ENCODE results near the gene VAV2.
"Not testable (repeated sequence)": the region's sequence is repeated elsewhere in the genome, so short reads cannot be mapped to it uniquely, and the experiment has no call there.

Gene VAV2

GRCh38 chr9:133928248-133928764, 63.8 kb downstream of the VAV2 start:
- H3K4me3 ChIP-seq = no peak overlapping the region
- H3K4me2 ChIP-seq = no peak overlapping the region
- H4K20me1 ChIP-seq = peaks cover 29% of the 10 kb centered on the region; the same call in 1 of the 2 replicates

GRCh38 chr9:133927041-133927440, 65.1 kb downstream of the VAV2 start:
- Histone ChIP-seq H3K4me2 (no peak overlapping the region), H3K4me3 (no peak overlapping the region), H3K36me3 (peaks cover 46% of the 10 kb centered on the region), H3K27me3 (no peaks in the 10 kb centered on the region), H3K9ac (no peak overlapping the region), H4K20me1 (peaks cover 27% of the 10 kb centered on the region; the same call in 1 of the 2 replicates), H3K4me1 (peaks cover 44% of the 10 kb centered on the region), H3K27ac (no peak overlapping the region), H3K9me3 (no peaks in the 10 kb centered on the region)
- no peak for TF ChIP-seq Cebpa-rat (IDR thresholded peaks at IDR 0.05)

More at GRCh38 chr9:133928248-133928764, 63.8 kb downstream of the VAV2 start:
- no peaks in the 10 kb centered on the region for H3K9me3 ChIP-seq
- no peak overlapping the region for H3K9ac ChIP-seq
- no peak overlapping the region; the same call in 1 of the 2 replicates for H3K27ac ChIP-seq
- peaks cover 43% of the 10 kb centered on the region for H3K36me3 ChIP-seq
- peaks cover 34% of the 10 kb centered on the region for H3K4me1 ChIP-seq
- no peaks in the 10 kb centered on the region for H3K27me3 ChIP-seq
- TF ChIP-seq Cebpa-rat (IDR thresholded peaks at IDR 0.05) = no peak

- peaks cover 20% of the 10 kb centered on the region; the same call in 1 of the 2 replicates for H4K20me1 ChIP-seq
- peaks cover 44% of the 10 kb centered on the region for H3K4me1 ChIP-seq
Observed at GRCh38 chr9:133926165-133926856, 65.8 kb downstream of the VAV2 start.

GRCh38 chr9:133924453-133924852, 67.7 kb downstream of the VAV2 start:
- Histone ChIP-seq H3K27me3 (no peaks in the 10 kb centered on the region), H3K4me3 (no peak overlapping the region), H3K4me1 (peaks cover 44% of the 10 kb centered on the region), H3K36me3 (peaks cover 48% of the 10 kb centered on the region), H3K9ac (no peak overlapping the region), H4K20me1 (peaks cover 14% of the 10 kb centered on the region; the same call in 1 of the 2 replicates), H3K27ac (no peak overlapping the region), H3K9me3 (no peaks in the 10 kb centered on the region), H3K4me2 (no peak overlapping the region)
- no peak for TF ChIP-seq Cebpa-rat (IDR thresholded peaks at IDR 0.05)

More at GRCh38 chr9:133926165-133926856, 65.8 kb downstream of the VAV2 start:
- Histone ChIP-seq H3K4me2 (no peak overlapping the region), H3K36me3 (peaks cover 50% of the 10 kb centered on the region), H3K27ac (no peak overlapping the region), H3K4me3 (no peak overlapping the region), H3K9ac (no peak overlapping the region), H3K9me3 (no peaks in the 10 kb centered on the region), H3K27me3 (no peaks in the 10 kb centered on the region)
- TF ChIP-seq Cebpa-rat (IDR thresholded peaks at IDR 0.05) = no peak

- H4K20me1 ChIP-seq = peaks cover 14% of the 10 kb centered on the region; the same call in 1 of the 2 replicates
- not testable (repeated sequence) for H3K4me2 ChIP-seq, H3K9me3 ChIP-seq
Observed at GRCh38 chr9:133923608-133924007, 68.5 kb downstream of the VAV2 start.

GRCh38 chr9:133921866-133922265, 70.3 kb downstream of the VAV2 start:
- Histone ChIP-seq H3K27ac (peak overlapping the region; percentile 38; the same call in 1 of the 2 replicates), H4K20me1 (peaks cover 8% of the 10 kb centered on the region; the same call in 1 of the 2 replicates), H3K27me3 (no peaks in the 10 kb centered on the region), H3K4me2 (peak overlapping the region; percentile 31), H3K4me1 (peaks cover 69% of the 10 kb centered on the region), H3K9me3 (no peaks in the 10 kb centered on the region), H3K36me3 (peaks cover 23% of the 10 kb centered on the region; the same call in 1 of the 2 replicates), H3K4me3 (no peak overlapping the region), H3K9ac (no peak overlapping the region)
- no peak for TF ChIP-seq Cebpa-rat (IDR thresholded peaks at IDR 0.05)

More at GRCh38 chr9:133923608-133924007, 68.5 kb downstream of the VAV2 start:
- H3K4me1 ChIP-seq = peaks cover 52% of the 10 kb centered on the region
- not testable (repeated sequence) for H3K27ac ChIP-seq, H3K4me3 ChIP-seq, H3K27me3 ChIP-seq, H3K9ac ChIP-seq
- peaks cover 40% of the 10 kb centered on the region for H3K36me3 ChIP-seq

- Histone ChIP-seq H3K27me3 (no peaks in the 10 kb centered on the region), H3K4me2 (peak overlapping the region; percentile 96), H3K9me3 (no peaks in the 10 kb centered on the region), H3K4me1 (peaks cover 79% of the 10 kb centered on the region), H3K4me3 (no peak overlapping the region), H3K27ac (peak overlapping the region; percentile 90), H3K9ac (peak overlapping the region; percentile 60; the same call in 1 of the 2 replicates), H3K36me3 (peaks cover 19% of the 10 kb centered on the region; the same call in 1 of the 2 replicates), H4K20me1 (no peaks in the 10 kb centered on the region)
- no peak for TF ChIP-seq Cebpa-rat (IDR thresholded peaks at IDR 0.05)
Observed at GRCh38 chr9:133920471-133920870, 71.7 kb downstream of the VAV2 start.

- peak overlapping the region; percentile 90 for H3K27ac ChIP-seq
Observed at GRCh38 chr9:133919253-133920115, 72.6 kb downstream of the VAV2 start.

GRCh38 chr9:133918111-133918813, 73.9 kb downstream of the VAV2 start:
- H3K27me3 ChIP-seq = no peaks in the 10 kb centered on the region
- peaks cover 97% of the 10 kb centered on the region for H3K4me1 ChIP-seq
- peak overlapping the region; percentile 90 for H3K27ac ChIP-seq
- H3K4me2 ChIP-seq = peak overlapping the region; percentile 96
- peak overlapping the region; percentile 46 for H3K4me3 ChIP-seq
- 0 out of 2 replicates have a peak, but pooled peaks cover 6% of the 10 kb centered on the region for H4K20me1 ChIP-seq
- no peak for TF ChIP-seq Cebpa-rat (IDR thresholded peaks at IDR 0.05)
- H3K9ac ChIP-seq = peak overlapping the region; percentile 82
- H3K36me3 ChIP-seq = peaks cover 7% of the 10 kb centered on the region; the same call in 1 of the 2 replicates
- no peaks in the 10 kb centered on the region for H3K9me3 ChIP-seq

More at GRCh38 chr9:133919253-133920115, 72.6 kb downstream of the VAV2 start:
- Histone ChIP-seq H4K20me1 (no peaks in the 10 kb centered on the region), H3K4me1 (peaks cover 87% of the 10 kb centered on the region), H3K9ac (peak overlapping the region; percentile 60), H3K4me2 (peak overlapping the region; percentile 96), H3K9me3 (no peaks in the 10 kb centered on the region), H3K4me3 (no peak overlapping the region), H3K27me3 (no peaks in the 10 kb centered on the region), H3K36me3 (peaks cover 11% of the 10 kb centered on the region; the same call in 1 of the 2 replicates)
- TF ChIP-seq Cebpa-rat (IDR thresholded peaks at IDR 0.05) = no peak
